HCT116 (cell line): ENCODE measurements around the gene ZMYM4. TPM values are rescaled to one million over a fixed set of nuclear protein-coding genes. Genes with fewer than 3 reads are reported as not detected.
A peak's percentile ranks its signal among the peaks of the same experiment; 100 is the strongest.

Experiments used
- ATAC-seq: fragments of 200-7000 bp; cut with Tn5 transposase; 2 replicates; pipeline ENCODE4 v1.9.1; 2020; ENCODE audit warnings: mild to moderate bottlenecking, moderate library complexity
- BruUV-seq: library from RNA; stranded (reverse); fragments of 400-500 nt; replicated peaks from 2 replicates; lab custom pipeline; 2021; lab: Mats Ljungman, UMichigan
- CTCF ChIA-PET: fragments of 300-600 bp; sonication (Branson Sonifier 250); formaldehyde crosslinking; loops from one replicate; lab custom pipeline; 2021; ENCODE audit warnings: antibody characterized with exemption; lab: Charles Lee
- POLR2A ChIA-PET: fragments of 300-600, 350-600 bp; sonication (Branson Sonifier 250); formaldehyde crosslinking; loops from one replicate; lab custom pipeline; 2021; ENCODE audit warnings: antibody characterized with exemption; lab: Charles Lee
- RAD21 ChIA-PET, 2 experiments: fragments of 300-600 bp; sonication (Branson Sonifier 250); formaldehyde crosslinking; loops; one replicate each; lab custom pipeline; 2023; ENCODE audit warnings: low total read pairs in 2 of 2; ENCODE audit not compliant: uncharacterized antibody in 2 of 2, unreplicated experiment in 2 of 2, low non-redundant PET in 1 of 2; lab: Charles Lee
- DNase-seq: peaks from one replicate; pipeline ENCODE4 v3.0.0-alpha.2; 2010; ENCODE audit warnings: low read depth, low spot score
- H2AFZ ChIP-seq: fragments of 200-600 bp; shearing (Covaris generic), sonication (generic); 2 replicates; pipeline ENCODE4 v1.6.1; 2017; ENCODE audit warnings: low read depth, mixed run types, mixed read lengths, antibody characterized with exemption, low read length; ENCODE audit not compliant: poor library complexity, severe bottlenecking
- H3K27ac ChIP-seq: 2 replicates; pipeline ENCODE4 v1.5.1; 2012; ENCODE audit warnings: low read depth, low read length
- H3K27me3 ChIP-seq: fragments of 200-600 bp; sonication (generic); 2 replicates; pipeline ENCODE4 v1.6.1; 2016; ENCODE audit warnings: mixed run types, low read length, mixed read lengths; ENCODE audit not compliant: insufficient read depth
- H3K36me3 ChIP-seq, 2 experiments: fragments of 200-500 bp in 1 of 2; fragments of 200-600 bp in 1 of 2; sonication (Bioruptor generic) in 1 of 2; sonication (generic) in 1 of 2; 2 replicates each; pipeline versions ENCODE4 v1.5.1 to v1.6.1; 2014 to 2016; ENCODE audit warnings: low read length in 2 of 2, inconsistent platforms in 1 of 2, mixed read lengths in 1 of 2, mixed run types in 1 of 2; ENCODE audit not compliant: insufficient read depth in 2 of 2, control insufficient read depth in 1 of 2
- H3K4me1 ChIP-seq, 2 experiments: fragments of 200-600 bp in 1 of 2; sonication (generic) in 1 of 2; 2 replicates each; pipeline versions ENCODE4 v1.5.1 to v1.6.1; 2012 to 2017; ENCODE audit warnings: low read length in 2 of 2, inconsistent platforms in 1 of 2, mild to moderate bottlenecking in 1 of 2, mixed read lengths in 1 of 2, mixed run types in 1 of 2, moderate library complexity in 1 of 2; ENCODE audit not compliant: insufficient read depth in 2 of 2, control insufficient read depth in 1 of 2
- H3K4me2 ChIP-seq: fragments of 200-600 bp; sonication (generic); 2 replicates; pipeline ENCODE4 v1.6.1; 2017; ENCODE audit warnings: mixed run types, low read length, mixed read lengths
- H3K4me3 ChIP-seq, 2 experiments: fragments of 200-600 bp in 1 of 2; sonication (generic) in 1 of 2; replicated peaks in 1 of 2; 2 replicates each; pipeline ENCODE4 v1.5.1; 2011 to 2016; ENCODE audit warnings: low read length in 2 of 2, control low read depth in 1 of 2, low read depth in 1 of 2, mild to moderate bottlenecking in 1 of 2, mixed read lengths in 1 of 2, mixed run types in 1 of 2
- H3K79me2 ChIP-seq: fragments of 200-600 bp; sonication (generic); 2 replicates; pipeline ENCODE4 v1.6.1; 2017; ENCODE audit warnings: mild to moderate bottlenecking, mixed run types, low read length, moderate library complexity, mixed read lengths; ENCODE audit not compliant: insufficient read depth
- H3K9ac ChIP-seq: fragments of 200-600 bp; sonication (generic); 2 replicates; pipeline ENCODE4 v1.6.1; 2016; ENCODE audit warnings: low read length, mixed read lengths
- H3K9me2 ChIP-seq: fragments of 200-600 bp; sonication (generic), shearing (Covaris generic); 2 replicates; pipeline ENCODE4 v1.6.1; 2017; ENCODE audit warnings: mixed run types, mild to moderate bottlenecking, moderate library complexity; ENCODE audit not compliant: insufficient read depth
- H3K9me3 ChIP-seq, 2 experiments: fragments of 200-500 bp in 1 of 2; fragments of 200-600 bp in 1 of 2; sonication (Bioruptor generic) in 1 of 2; sonication (generic) in 1 of 2; 2 replicates each; pipeline ENCODE4 v1.6.1; 2014 to 2017; ENCODE audit warnings: low read length in 2 of 2, mixed read lengths in 2 of 2, inconsistent platforms in 1 of 2, low read depth in 1 of 2, mild to moderate bottlenecking in 1 of 2, mixed run types in 1 of 2, moderate library complexity in 1 of 2; ENCODE audit not compliant: control insufficient read depth in 1 of 2, insufficient read depth in 1 of 2
- H4K20me1 ChIP-seq: fragments of 200-600 bp; sonication (generic), shearing (Covaris generic); 2 replicates; pipeline ENCODE4 v1.6.1; 2017; ENCODE audit warnings: mixed run types, mild to moderate bottlenecking, moderate library complexity; ENCODE audit not compliant: insufficient read depth
- CBX3 ChIP-seq: IDR thresholded peaks from 2 replicates; pipeline ENCODE4 v1.6.1; 2012; ENCODE audit warnings: low read depth
- ELF1 ChIP-seq: IDR thresholded peaks from 2 replicates; pipeline ENCODE4 v1.6.1; 2012; ENCODE audit warnings: low read depth, borderline replicate concordance
- EZH2phosphoT487 ChIP-seq: fragments of 200-600 bp; IDR thresholded peaks from 2 replicates; pipeline ENCODE4 v1.6.1; 2018; ENCODE audit warnings: antibody characterized with exemption, borderline replicate concordance
- JUND ChIP-seq: IDR thresholded peaks from 2 replicates; pipeline ENCODE4 v1.6.1; 2012
- POLR2A ChIP-seq: IDR thresholded peaks from 2 replicates; pipeline ENCODE4 v1.7.0; 2011; ENCODE audit warnings: borderline replicate concordance; ENCODE audit not compliant: insufficient read depth, insufficient read length; ENCODE audit errors: extremely low read depth
- POLR2AphosphoS5 ChIP-seq: IDR thresholded peaks from 2 replicates; pipeline ENCODE4 v1.6.1; 2011; ENCODE audit warnings: mild to moderate bottlenecking, low read depth, low read length, moderate library complexity
- RAD21 ChIP-seq: IDR thresholded peaks from 2 replicates; pipeline ENCODE4 v1.6.1; 2012; ENCODE audit warnings: low read depth, mild to moderate bottlenecking
- SIN3A ChIP-seq: IDR thresholded peaks from 2 replicates; pipeline ENCODE4 v1.6.1; 2012; ENCODE audit warnings: low read depth
- SP1 ChIP-seq: IDR thresholded peaks from 2 replicates; pipeline ENCODE4 v1.6.1; 2012; ENCODE audit warnings: low read depth
- SRF ChIP-seq: IDR thresholded peaks from 2 replicates; pipeline ENCODE4 v1.6.1; 2012; ENCODE audit warnings: low read depth
- YY1 ChIP-seq: IDR thresholded peaks from 2 replicates; pipeline ENCODE4 v1.6.1; 2011; ENCODE audit warnings: low read length, low read depth, moderate library complexity, mild to moderate bottlenecking; ENCODE audit not compliant: insufficient replicate concordance; ENCODE audit errors: extremely low read depth
- ZFX ChIP-seq: fragments of 450-650 bp; IDR thresholded peaks from 2 replicates; pipeline ENCODE4 v1.6.1; 2017
- ZNF274 ChIP-seq: fragments of 200-500 bp; sonication (Bioruptor generic); IDR thresholded peaks from 2 replicates; pipeline ENCODE4 v1.6.1; 2014; ENCODE audit warnings: mild to moderate bottlenecking, low read depth, low read length, inconsistent platforms
- intact Hi-C: fragments of 100-400 bp; cut with micrococcal nuclease; formaldehyde crosslinking; loops from 2 replicates; pipeline ENCODE4 v1.10.0; 2022
- total RNA-seq: library from RNA; stranded (reverse); gene quantifications from one replicate; pipeline ENCODE4 v1.2.1, GENCODE V29; 2021; ENCODE audit not compliant: unreplicated experiment
- TF ChIP-seq, protein P1 (sequence below): IDR thresholded peaks from 2 replicates; pipeline ENCODE4 v1.6.1; 2012
- TF ChIP-seq, protein P2 (sequence below): IDR thresholded peaks from 2 replicates; pipeline ENCODE4 v1.6.1; 2012; ENCODE audit warnings: low read depth
- TF ChIP-seq, protein P3 (sequence below), 3 experiments: fragments of 200-600 bp in 1 of 3; sonication (generic) in 1 of 3; IDR thresholded peaks in 2 of 3; conservative IDR thresholded peaks in 1 of 3; 2 replicates each; pipeline ENCODE4 v1.5.1; 2012 to 2017; ENCODE audit warnings: low read depth in 2 of 3, low read length in 2 of 3, antibody characterized with exemption in 1 of 3, borderline replicate concordance in 1 of 3, control low read depth in 1 of 3, mild to moderate bottlenecking in 1 of 3, mixed read lengths in 1 of 3, mixed run types in 1 of 3, moderate library complexity in 1 of 3; ENCODE audit not compliant: insufficient read depth in 1 of 3

ZMYM4 gene
- total RNA-seq, 1 experiment from 2014 or later = 58.0 TPM

- Histone ChIP-seq H3K4me3 (no peak overlapping the region), H3K36me3 (no peaks in the 10 kb centered on the region), H3K4me2 (no peak overlapping the region), H3K9ac (no peak overlapping the region), H4K20me1 (peaks cover 7% of the 10 kb centered on the region; the same call in 1 of the 2 replicates), H3K27me3 (no peaks in the 10 kb centered on the region), H3K79me2 (peaks cover 19% of the 10 kb centered on the region), H3K9me2 (no peaks in the 10 kb centered on the region), H3K27ac (no peak overlapping the region), H2AFZ (no peak overlapping the region), H3K4me1 (peaks cover 0 to 9% of the 10 kb centered on the region in 2 experiments; a peak in 2 of 4 replicates), H3K9me3 (no peaks in the 10 kb centered on the region)
- DNase-seq (no peak), ATAC-seq (no peak)
- ChIA-PET RAD21 (no interaction called here), POLR2A (no interaction called here), CTCF (no interaction called here)
- intact Hi-C loops = no loop called here
- no TSS peak for BruUV-seq
- TF ChIP-seq POLR2A (no peak), SP1 (no peak), YY1 (no peak), SRF (no peak)
- TF ChIP-seq, protein P1, sequence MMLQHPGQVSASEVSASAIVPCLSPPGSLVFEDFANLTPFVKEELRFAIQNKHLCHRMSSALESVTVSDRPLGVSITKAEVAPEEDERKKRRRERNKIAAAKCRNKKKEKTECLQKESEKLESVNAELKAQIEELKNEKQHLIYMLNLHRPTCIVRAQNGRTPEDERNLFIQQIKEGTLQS = no peak
Measured at GRCh38 chr1:35324486-35324885, 56.0 kb downstream of the ZMYM4 start.

DNA sequence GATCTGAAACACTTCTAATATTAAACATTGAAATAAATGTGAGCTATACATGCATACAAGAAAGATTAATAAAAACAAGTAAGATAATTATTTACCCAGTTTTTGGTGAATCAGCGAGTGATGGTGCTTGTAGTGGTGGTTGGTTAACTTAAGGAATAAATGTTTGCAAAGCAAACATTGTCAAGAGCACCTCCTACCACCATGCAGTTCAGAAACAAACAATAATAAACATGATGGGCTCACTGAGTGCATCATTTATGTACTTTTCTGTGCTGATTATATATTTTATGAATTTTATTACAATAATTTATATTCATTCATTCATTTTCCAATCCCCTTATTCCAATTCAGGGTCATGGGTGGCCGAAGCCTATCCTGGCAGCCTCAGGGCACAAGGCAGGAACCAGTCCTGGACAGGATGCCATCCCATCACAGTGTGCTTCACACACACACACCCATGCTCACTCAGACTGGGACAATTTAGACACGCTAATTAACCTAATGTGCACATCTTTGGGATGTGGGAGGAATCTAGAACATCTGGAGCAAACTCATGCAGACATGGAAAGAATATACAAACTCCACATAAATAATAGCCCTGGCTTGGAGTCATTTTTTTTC is 57.8 kb downstream of the ZMYM4 start:
- Histone ChIP-seq H3K4me1 (peaks cover 0 to 9% of the 10 kb centered on the region in 2 experiments; a peak in 2 of 4 replicates), H2AFZ (no peak overlapping the region), H3K9me2 (no peaks in the 10 kb centered on the region), H3K9me3 (no peaks in the 10 kb centered on the region), H3K4me2 (no peak overlapping the region), H3K79me2 (peaks cover 18% of the 10 kb centered on the region), H3K36me3 (no peaks in the 10 kb centered on the region), H3K27ac (no peak overlapping the region), H3K9ac (no peak overlapping the region), H3K4me3 (no peak overlapping the region), H3K27me3 (no peaks in the 10 kb centered on the region), H4K20me1 (peaks cover 7% of the 10 kb centered on the region; the same call in 1 of the 2 replicates)
- intact Hi-C loops = no loop called here
- ATAC-seq (no peak), DNase-seq (no peak)
- CTCF ChIA-PET = no interaction called here
- POLR2A ChIA-PET = no interaction called here
- TSS peak; percentile 11 for BruUV-seq
- RAD21 ChIA-PET = no interaction called here
- TF ChIP-seq, protein P2, sequence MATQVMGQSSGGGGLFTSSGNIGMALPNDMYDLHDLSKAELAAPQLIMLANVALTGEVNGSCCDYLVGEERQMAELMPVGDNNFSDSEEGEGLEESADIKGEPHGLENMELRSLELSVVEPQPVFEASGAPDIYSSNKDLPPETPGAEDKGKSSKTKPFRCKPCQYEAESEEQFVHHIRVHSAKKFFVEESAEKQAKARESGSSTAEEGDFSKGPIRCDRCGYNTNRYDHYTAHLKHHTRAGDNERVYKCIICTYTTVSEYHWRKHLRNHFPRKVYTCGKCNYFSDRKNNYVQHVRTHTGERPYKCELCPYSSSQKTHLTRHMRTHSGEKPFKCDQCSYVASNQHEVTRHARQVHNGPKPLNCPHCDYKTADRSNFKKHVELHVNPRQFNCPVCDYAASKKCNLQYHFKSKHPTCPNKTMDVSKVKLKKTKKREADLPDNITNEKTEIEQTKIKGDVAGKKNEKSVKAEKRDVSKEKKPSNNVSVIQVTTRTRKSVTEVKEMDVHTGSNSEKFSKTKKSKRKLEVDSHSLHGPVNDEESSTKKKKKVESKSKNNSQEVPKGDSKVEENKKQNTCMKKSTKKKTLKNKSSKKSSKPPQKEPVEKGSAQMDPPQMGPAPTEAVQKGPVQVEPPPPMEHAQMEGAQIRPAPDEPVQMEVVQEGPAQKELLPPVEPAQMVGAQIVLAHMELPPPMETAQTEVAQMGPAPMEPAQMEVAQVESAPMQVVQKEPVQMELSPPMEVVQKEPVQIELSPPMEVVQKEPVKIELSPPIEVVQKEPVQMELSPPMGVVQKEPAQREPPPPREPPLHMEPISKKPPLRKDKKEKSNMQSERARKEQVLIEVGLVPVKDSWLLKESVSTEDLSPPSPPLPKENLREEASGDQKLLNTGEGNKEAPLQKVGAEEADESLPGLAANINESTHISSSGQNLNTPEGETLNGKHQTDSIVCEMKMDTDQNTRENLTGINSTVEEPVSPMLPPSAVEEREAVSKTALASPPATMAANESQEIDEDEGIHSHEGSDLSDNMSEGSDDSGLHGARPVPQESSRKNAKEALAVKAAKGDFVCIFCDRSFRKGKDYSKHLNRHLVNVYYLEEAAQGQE = no peak
- TF ChIP-seq YY1 (no peak), ZFX (no peak), POLR2AphosphoS5 (no peak), JUND (no peak), SIN3A (no peak), RAD21 (no peak), SP1 (no peak), ELF1 (no peak), CBX3 (no peak), ZNF274 (no peak), EZH2phosphoT487 (no peak)
- TF ChIP-seq, protein P3, sequence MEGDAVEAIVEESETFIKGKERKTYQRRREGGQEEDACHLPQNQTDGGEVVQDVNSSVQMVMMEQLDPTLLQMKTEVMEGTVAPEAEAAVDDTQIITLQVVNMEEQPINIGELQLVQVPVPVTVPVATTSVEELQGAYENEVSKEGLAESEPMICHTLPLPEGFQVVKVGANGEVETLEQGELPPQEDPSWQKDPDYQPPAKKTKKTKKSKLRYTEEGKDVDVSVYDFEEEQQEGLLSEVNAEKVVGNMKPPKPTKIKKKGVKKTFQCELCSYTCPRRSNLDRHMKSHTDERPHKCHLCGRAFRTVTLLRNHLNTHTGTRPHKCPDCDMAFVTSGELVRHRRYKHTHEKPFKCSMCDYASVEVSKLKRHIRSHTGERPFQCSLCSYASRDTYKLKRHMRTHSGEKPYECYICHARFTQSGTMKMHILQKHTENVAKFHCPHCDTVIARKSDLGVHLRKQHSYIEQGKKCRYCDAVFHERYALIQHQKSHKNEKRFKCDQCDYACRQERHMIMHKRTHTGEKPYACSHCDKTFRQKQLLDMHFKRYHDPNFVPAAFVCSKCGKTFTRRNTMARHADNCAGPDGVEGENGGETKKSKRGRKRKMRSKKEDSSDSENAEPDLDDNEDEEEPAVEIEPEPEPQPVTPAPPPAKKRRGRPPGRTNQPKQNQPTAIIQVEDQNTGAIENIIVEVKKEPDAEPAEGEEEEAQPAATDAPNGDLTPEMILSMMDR (IDR thresholded peaks at IDR 0.05 in 2 of 3, conservative IDR thresholded peaks at IDR 0.05 in 1 of 3; ENCODE audit: borderline replicate concordance in 1 of 3, insufficient read depth in 1 of 3, low read depth in 2 of 3, low read length in 2 of 3) = no peak
